Skeletal muscle cell (primary cell): Measurements from ENCODE around the gene STAMBPL1.

Experiments used
- DNase-seq: peaks from one replicate; pipeline ENCODE4 v3.0.0-alpha.2; 2010; ENCODE audit warnings: low read depth
- H3K4me3 ChIP-seq: 2 replicates; pipeline ENCODE4 v1.5.1; 2011; ENCODE audit warnings: low read depth, mild to moderate bottlenecking, control low read depth, low read length, moderate library complexity

The STAMBPL1 gene

GRCh38 chr10:88971221-88972061 is 91.4 kb downstream of the STAMBPL1 start:
- no peak for DNase-seq
- H3K4me3 ChIP-seq = no peak overlapping the region
